Measurements from ENCODE around the gene TENM3. TPM values are rescaled to one million over a fixed set of nuclear protein-coding genes. Genes with fewer than 3 reads are reported as not detected.

Gene TENM3
- total and polyA plus RNA-seq, 2 donors (not counting 3 experiments of a cell fraction or from before 2014, with no cell fraction given): 3.2 to 6.2 TPM

DNA sequence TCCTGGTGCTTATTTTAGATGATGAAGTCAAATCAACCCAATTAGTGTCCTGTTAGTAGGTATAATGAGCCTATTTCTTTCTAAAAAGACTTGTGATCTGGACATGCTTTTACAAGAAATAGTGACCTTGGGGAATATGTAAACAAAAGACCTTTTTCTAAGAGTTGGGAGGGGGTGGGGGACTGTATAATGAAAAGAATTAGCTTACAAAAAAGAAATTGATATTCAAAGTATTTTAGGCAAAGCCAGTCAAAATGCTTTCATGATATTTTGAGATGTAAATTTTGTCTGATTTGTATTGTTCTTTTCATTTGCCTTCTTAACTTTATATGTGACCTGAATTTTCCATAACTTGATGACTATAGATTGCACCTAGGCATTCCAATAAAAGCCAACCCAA, 559.4 kb downstream of the TENM3 start:
- BruUV-seq (replicated peaks): no TSS peak
- FAIRE-seq (no peak), DNase-seq (ENCODE audit: low read depth, low spot score) (no peak)
- Histone ChIP-seq H3K27me3 (ENCODE audit: control insufficient read depth in 2 of 2, insufficient read depth in 2 of 2, low read length in 2 of 2) (no peaks in the 10 kb centered on the region), H2AFZ (ENCODE audit: low read depth, low read length) (no peak overlapping the region), H3K9ac (replicated peaks; ENCODE audit: extremely low read depth, insufficient read depth, low read length) (no peak overlapping the region), H3K27ac (ENCODE audit: insufficient read depth, low read depth, low read length) (no peak overlapping the region), H3K79me2 (ENCODE audit: control insufficient read depth, insufficient read depth, low read length) (no peaks in the 10 kb centered on the region), H3K9me3 (replicated peaks; ENCODE audit: control insufficient read depth, insufficient read depth, low read length) (no peaks in the 10 kb centered on the region), H4K20me1 (replicated peaks; ENCODE audit: control insufficient read depth, extremely low read depth, insufficient read depth, low read length) (no peaks in the 10 kb centered on the region), H3K4me3 (replicated peaks in 1 of 3; ENCODE audit: insufficient read depth in 1 of 3, low read depth in 1 of 3, low read length in 3 of 3) (no peak overlapping the region), H3K36me3 (ENCODE audit: control insufficient read depth in 2 of 2, extremely low read depth in 1 of 2, insufficient read depth in 2 of 2, low read length in 2 of 2) (no peaks in the 10 kb centered on the region), H3K4me1 (ENCODE audit: control insufficient read depth, extremely low read depth, insufficient read depth, low read length) (no peaks in the 10 kb centered on the region), H3K4me2 (ENCODE audit: insufficient read depth, low read length) (no peak overlapping the region), H3K9me1 (replicated peaks; ENCODE audit: control insufficient read depth, extremely low read depth, insufficient read depth, low read length) (no peaks in the 10 kb centered on the region)
- ChIA-PET CTCF (no interaction called here), POLR2A (no interaction called here)
- dilution Hi-C loops (cut with MboI; ENCODE audit: extremely low pct_ligation_motif_present, low sequenced_read_pairs): no loop called here
- intact Hi-C loops (cut with micrococcal nuclease): no loop called here
- no peak for TF ChIP-seq MAX (IDR thresholded peaks at IDR 0.05; ENCODE audit: insufficient read depth, insufficient read length)

GRCh38 chr4:182803235-182803634, 560.0 kb downstream of the TENM3 start:
- dilution Hi-C loops (cut with MboI; ENCODE audit: extremely low pct_ligation_motif_present, low sequenced_read_pairs) (no loop called here), intact Hi-C loops (cut with micrococcal nuclease) (no loop called here)
- FAIRE-seq (no peak), DNase-seq (ENCODE audit: low read depth, low spot score) (no peak)
- Histone ChIP-seq H3K9ac (replicated peaks; ENCODE audit: extremely low read depth, insufficient read depth, low read length) (no peak overlapping the region), H3K4me1 (ENCODE audit: control insufficient read depth, extremely low read depth, insufficient read depth, low read length) (no peaks in the 10 kb centered on the region), H3K9me3 (replicated peaks; ENCODE audit: control insufficient read depth, insufficient read depth, low read length) (no peaks in the 10 kb centered on the region), H3K36me3 (ENCODE audit: control insufficient read depth in 2 of 2, extremely low read depth in 1 of 2, insufficient read depth in 2 of 2, low read length in 2 of 2) (no peaks in the 10 kb centered on the region), H4K20me1 (replicated peaks; ENCODE audit: control insufficient read depth, extremely low read depth, insufficient read depth, low read length) (no peaks in the 10 kb centered on the region), H3K4me3 (replicated peaks in 1 of 3; ENCODE audit: insufficient read depth in 1 of 3, low read depth in 1 of 3, low read length in 3 of 3) (no peak overlapping the region), H3K4me2 (ENCODE audit: insufficient read depth, low read length) (no peak overlapping the region), H3K27me3 (ENCODE audit: control insufficient read depth in 2 of 2, insufficient read depth in 2 of 2, low read length in 2 of 2) (no peaks in the 10 kb centered on the region), H3K27ac (ENCODE audit: insufficient read depth, low read depth, low read length) (no peak overlapping the region), H3K9me1 (replicated peaks; ENCODE audit: control insufficient read depth, extremely low read depth, insufficient read depth, low read length) (no peaks in the 10 kb centered on the region), H2AFZ (ENCODE audit: low read depth, low read length) (no peak overlapping the region), H3K79me2 (ENCODE audit: control insufficient read depth, insufficient read depth, low read length) (no peaks in the 10 kb centered on the region)
- ChIA-PET CTCF (no interaction called here), POLR2A (no interaction called here)
- no TSS peak for BruUV-seq (replicated peaks)
- no peak for TF ChIP-seq POLR2A (IDR thresholded peaks at IDR 0.05; ENCODE audit: low read depth, low read length)
- TF ChIP-seq MAX (IDR thresholded peaks at IDR 0.05; ENCODE audit: insufficient read depth, insufficient read length): no peak
- no peak for TF ChIP-seq EZH2 (IDR thresholded peaks at IDR 0.05; ENCODE audit: borderline replicate concordance, low read depth, low read length, severe bottlenecking)
- TF ChIP-seq, protein P1, sequence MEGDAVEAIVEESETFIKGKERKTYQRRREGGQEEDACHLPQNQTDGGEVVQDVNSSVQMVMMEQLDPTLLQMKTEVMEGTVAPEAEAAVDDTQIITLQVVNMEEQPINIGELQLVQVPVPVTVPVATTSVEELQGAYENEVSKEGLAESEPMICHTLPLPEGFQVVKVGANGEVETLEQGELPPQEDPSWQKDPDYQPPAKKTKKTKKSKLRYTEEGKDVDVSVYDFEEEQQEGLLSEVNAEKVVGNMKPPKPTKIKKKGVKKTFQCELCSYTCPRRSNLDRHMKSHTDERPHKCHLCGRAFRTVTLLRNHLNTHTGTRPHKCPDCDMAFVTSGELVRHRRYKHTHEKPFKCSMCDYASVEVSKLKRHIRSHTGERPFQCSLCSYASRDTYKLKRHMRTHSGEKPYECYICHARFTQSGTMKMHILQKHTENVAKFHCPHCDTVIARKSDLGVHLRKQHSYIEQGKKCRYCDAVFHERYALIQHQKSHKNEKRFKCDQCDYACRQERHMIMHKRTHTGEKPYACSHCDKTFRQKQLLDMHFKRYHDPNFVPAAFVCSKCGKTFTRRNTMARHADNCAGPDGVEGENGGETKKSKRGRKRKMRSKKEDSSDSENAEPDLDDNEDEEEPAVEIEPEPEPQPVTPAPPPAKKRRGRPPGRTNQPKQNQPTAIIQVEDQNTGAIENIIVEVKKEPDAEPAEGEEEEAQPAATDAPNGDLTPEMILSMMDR (IDR thresholded peaks at IDR 0.05; ENCODE audit: extremely low read depth in 1 of 2, insufficient read depth in 1 of 2, low read depth in 1 of 2, low read length in 2 of 2): no peak
- TF ChIP-seq JUN (IDR thresholded peaks at IDR 0.05; ENCODE audit: borderline replicate concordance, insufficient read depth, insufficient read length, low read depth): no peak
- no peak for TF ChIP-seq MYC (IDR thresholded peaks at IDR 0.05; ENCODE audit: low read depth, low read length)
- TF ChIP-seq POLR2AphosphoS5 (IDR thresholded peaks at IDR 0.05; ENCODE audit: insufficient read depth, low read depth, low read length): no peak
- no peak for TF ChIP-seq GATA2 (IDR thresholded peaks at IDR 0.05; ENCODE audit: insufficient read depth, insufficient read length, low read depth, low read length)
- no peak for TF ChIP-seq FOS (IDR thresholded peaks at IDR 0.05; ENCODE audit: borderline replicate concordance, insufficient read depth, low read length)
